ENCODE measurements around the gene PAX7.
"Not testable (repeated sequence)": the region's sequence is repeated elsewhere in the genome, so short reads cannot be mapped to it uniquely, and the experiment has no call there.

Gene PAX7

GRCh38 chr1:18730321-18730720 lies 99.7 kb downstream of the PAX7 start:
- no peak for DNase-seq (ENCODE audit: low read depth in 2 of 2)

DNA sequence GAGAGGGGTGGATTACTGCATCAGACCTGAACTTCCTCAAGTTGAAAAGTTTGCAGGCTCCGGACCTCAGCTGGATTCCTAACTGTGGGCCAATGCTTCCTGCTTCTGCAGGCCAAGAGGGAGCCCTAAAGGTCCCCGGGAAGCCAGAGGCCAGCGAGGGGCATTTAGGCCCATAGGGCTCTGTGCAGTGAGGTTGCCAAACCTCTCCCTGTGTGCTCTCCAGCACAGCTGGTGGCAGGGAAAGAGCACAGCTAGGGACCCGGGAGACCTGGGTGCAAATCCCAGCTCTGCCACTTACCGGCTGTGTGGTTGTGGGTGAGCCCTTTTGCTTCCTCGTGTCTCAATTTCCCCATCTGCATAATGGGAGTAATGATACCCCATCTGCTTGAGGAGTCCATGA lies 100.5 kb downstream of the PAX7 start:
- DNase-seq (ENCODE audit: low read depth in 2 of 2) = no peak

GRCh38 chr1:18731591-18732235 lies 101.1 kb downstream of the PAX7 start:
- no peak for DNase-seq (ENCODE audit: low read depth in 2 of 2)

DNA sequence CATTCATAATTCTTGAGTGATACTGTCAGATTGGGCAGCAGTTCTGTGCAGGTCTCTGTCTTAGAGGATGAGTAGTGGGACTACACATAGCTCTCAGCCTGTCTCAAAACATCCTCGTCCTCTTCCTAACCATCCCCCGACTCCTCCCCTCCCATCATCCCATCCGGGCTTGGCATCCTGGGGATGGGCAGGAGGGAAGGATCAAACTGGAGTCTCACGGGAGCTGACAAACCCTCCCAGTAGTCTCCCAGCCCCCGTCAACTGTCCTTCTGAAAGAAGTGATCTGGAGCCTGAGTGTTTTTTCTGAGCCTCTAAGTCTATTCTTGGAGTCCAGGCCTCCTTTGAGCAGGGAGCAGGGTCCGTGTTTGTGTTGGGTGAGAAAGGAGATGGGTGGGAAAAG lies 102.0 kb downstream of the PAX7 start:
- DNase-seq (ENCODE audit: low read depth in 2 of 2) = no peak

DNA sequence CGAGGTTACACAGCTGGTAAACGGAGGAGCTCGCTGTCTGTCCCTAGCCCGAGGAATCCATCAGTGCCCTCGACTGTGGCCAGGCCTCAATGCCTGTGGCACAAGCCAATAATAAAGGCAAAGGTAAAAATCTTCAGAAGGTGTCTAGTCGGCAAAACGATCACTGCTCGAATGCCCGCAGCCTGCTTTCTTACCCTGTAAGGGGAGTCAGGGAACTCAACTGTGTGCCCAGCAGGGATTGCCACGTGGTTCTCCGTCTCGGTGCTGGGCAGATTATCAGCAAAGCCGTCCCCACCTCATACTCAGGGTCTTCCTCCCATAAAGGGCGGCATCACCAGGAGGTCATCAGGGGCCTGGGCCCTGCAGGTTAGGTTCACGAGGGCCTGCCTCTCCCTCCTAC lies 103.4 kb downstream of the PAX7 start:
- DNase-seq (ENCODE audit: low read depth in 2 of 2) = no peak

GRCh38 chr1:18734461-18735223 lies 104.0 kb downstream of the PAX7 start:
- DNase-seq (ENCODE audit: low read depth in 2 of 2) = no peak

DNA sequence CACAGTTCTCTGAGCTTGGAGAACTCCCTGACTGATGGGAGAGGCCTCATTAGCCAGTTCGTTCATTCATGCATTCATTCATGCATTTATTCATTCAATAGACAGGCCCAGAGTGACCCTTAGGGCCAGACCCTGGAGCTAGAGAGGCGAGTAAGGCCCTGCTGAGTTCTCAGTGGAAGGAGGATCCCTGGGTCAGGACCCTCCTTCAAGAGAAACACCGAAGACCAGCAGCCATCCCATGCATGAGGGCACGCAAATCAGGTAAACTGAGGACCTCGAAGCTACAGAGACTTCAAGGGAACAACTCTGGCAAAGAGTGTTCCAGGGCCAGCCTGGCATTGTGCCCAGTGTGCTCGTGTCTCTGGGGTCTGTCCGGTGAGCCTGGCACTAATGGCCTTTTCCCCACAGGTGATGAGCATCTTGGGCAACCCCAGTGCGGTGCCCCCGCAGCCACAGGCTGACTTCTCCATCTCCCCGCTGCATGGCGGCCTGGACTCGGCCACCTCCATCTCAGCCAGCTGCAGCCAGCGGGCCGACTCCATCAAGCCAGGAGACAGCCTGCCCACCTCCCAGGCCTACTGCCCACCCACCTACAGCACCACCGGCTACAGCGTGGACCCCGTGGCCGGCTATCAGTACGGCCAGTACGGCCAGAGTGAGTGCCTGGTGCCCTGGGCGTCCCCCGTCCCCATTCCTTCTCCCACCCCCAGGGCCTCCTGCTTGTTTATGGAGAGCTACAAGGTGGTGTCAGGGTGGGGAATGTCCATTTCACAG lies 104.8 kb downstream of the PAX7 start:
- DNase-seq (ENCODE audit: low read depth in 2 of 2) = no peak

DNA sequence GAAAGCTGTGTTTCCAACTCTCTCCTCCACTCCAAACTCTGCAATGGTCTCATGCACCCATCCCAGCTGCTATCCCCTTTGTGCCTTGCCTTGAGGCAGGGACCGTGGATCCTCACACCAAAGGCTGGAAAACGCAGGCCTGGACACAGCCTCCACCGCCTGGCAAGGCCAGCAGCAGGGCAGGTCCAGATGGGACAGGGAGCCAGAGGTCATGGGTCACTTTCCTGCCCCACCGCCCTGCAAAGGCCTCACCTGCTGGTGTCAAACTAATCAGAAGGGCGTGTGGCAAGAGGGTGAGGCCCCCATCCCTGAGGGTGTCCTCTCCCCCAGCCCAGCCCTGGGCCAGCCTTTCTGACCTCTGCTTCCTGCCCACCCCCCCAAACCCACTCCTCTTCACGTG lies 106.3 kb downstream of the PAX7 start:
- no peak for DNase-seq (ENCODE audit: low read depth in 2 of 2)

DNA sequence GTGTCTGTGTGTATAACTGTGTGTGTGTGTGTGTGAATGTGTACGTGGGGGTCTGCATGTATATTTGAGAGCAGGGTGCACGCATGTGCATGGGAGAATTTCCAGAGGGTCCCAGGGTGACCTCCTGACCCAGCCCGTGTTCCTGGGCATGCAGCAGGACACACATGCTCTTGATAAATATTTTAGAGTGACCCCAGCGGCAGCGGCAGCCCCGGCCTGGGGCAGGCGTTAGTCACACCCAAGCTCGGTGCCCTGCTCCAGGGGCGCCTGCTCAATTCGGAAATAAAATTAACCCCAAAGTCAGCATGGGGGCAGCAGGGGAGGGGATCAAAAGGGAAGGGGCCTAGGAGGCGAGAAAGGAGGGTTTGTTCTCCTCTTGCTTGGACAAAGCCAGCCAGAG lies 107.5 kb downstream of the PAX7 start:
- no peak for DNase-seq (ENCODE audit: low read depth in 2 of 2)

GRCh38 chr1:18738617-18739016 lies 108.0 kb downstream of the PAX7 start:
- DNase-seq (ENCODE audit: low read depth in 2 of 2) = no peak

GRCh38 chr1:18739408-18739807 lies 108.8 kb downstream of the PAX7 start:
- DNase-seq (ENCODE audit: low read depth in 2 of 2) = no peak

GRCh38 chr1:18739897-18740296 lies 109.3 kb downstream of the PAX7 start:
- no peak for DNase-seq (ENCODE audit: low read depth in 2 of 2)

DNA sequence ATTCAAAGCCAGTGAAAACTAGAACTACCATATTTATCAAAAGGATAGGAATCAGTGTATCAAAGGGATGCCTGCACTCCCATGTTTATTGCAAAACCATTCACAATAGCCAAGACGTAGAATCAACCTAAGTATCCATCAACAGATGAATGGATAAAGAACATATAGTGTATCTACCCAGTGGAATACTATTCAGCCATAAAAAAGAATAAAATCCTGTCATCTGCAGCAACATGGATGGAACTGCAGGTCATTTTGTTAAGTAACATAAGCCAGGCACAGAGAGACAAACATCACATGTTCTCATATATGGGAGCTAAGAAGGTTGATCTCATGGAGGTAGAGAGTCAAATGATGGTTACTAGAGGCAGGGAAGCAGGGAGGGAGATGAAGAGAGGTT lies 110.0 kb downstream of the PAX7 start:
- no peak for DNase-seq (ENCODE audit: low read depth in 2 of 2)

DNA sequence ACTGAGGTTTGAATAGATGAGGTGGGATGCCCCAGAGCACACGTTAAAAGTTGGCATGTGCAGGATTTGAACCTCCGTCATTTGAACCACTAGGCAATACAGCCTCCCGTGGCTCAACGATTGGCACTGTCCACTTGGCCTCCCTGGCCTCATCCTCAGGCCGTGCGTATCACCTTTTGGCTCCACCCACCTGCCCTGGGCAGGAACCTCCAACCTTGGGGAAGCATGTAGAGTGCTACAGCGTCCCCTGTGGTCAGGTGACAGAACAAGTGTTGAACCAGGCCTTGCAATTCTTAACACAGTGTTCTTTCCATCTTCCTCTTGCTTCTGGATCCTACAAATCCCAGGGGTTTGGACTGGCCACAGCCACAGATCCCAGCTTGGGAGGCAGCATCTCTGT lies 112.6 kb downstream of the PAX7 start:
- DNase-seq (ENCODE audit: low read depth in 2 of 2) = no peak

- DNase-seq (ENCODE audit: low read depth in 2 of 2) = not testable (repeated sequence)
These were observed 113.7 kb downstream of the PAX7 start for GRCh38 chr1:18744381-18744780.

- DNase-seq (ENCODE audit: low read depth in 2 of 2) = no peak
These were observed 116.3 kb downstream of the PAX7 start for GRCh38 chr1:18746981-18747380.

DNA sequence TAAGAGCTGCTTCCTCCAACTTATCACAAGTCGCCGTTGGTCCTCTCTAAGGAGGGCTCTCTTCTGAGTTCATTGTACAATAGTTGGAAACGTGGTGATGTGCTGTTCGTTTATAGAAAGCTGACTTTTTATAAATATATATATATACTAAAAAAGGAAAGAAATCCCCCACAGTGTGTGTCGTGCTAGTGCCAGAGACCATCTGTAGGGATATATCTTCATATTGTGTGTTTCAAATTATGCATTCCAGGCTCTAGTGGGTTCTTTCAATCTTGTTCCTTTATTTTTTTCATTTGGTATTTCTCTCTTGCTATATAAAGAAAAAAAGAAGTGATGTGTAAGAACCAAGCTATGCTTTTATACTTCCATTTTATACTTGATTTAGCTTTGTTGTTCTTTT lies 117.0 kb downstream of the PAX7 start:
- DNase-seq (ENCODE audit: low read depth in 2 of 2) = no peak

- DNase-seq (ENCODE audit: low read depth in 2 of 2) = no peak
These were observed 117.8 kb downstream of the PAX7 start for GRCh38 chr1:18748435-18748834.

DNA sequence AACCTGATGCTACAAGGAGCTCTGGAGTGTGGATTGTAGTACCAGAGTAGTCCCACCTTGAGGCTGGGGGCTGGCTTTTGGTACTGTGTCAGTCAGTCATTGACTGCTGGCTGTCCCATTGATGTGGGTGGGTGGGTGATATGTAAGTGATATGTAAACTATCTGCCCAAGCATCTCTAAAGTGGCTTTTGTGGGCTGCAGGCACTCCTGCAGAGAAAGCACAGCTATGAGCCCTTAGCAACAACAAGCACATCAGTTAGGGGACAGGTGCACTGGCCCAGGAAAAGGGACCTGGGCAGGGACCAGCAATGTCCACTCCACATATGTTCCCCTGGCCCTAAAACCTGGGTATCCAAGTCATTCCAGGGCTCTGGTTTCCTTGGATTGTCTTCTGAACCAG lies 118.9 kb downstream of the PAX7 start:
- DNase-seq (ENCODE audit: low read depth in 2 of 2) = no peak

DNA sequence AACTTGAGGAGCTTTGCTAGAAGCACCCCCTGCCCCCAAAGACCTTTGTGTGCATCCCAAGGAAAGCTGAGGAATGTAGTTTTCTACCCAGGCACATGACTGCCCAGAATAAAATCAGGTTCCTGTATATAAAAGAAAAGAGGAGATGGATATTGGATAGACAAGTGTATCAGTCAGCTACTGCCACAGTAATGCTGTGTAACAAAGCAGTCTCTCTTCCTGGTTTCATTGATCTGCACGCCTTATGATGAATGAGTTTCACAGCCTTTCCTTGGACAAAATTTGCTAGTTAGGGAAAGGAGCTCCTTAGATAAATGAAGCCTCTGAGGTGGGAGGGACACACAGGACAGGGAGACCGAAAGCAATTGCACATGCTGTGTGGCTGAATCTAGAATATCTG lies 120.0 kb downstream of the PAX7 start:
- no peak for DNase-seq (ENCODE audit: low read depth in 2 of 2)

- no peak for DNase-seq (ENCODE audit: low read depth in 2 of 2)
These were observed 120.8 kb downstream of the PAX7 start for GRCh38 chr1:18751425-18751824.

DNA sequence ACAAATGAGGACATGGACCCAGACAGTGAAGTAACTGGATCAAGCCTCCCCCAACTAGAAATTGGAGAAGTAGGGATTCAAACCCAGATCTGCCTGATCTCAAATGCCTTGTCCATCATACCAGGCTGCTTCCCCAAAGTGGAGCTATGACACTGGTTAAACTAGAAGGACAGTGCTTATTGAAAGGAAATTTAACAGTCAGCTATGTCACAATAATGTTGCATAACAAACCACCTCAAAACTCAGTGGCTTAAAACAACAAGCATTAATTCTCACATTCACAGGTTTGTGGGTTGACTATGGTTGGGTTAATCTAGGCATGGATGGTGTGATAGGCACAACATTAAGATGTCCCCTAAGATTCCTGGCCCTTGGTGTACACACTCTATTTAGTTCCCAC lies 121.8 kb downstream of the PAX7 start:
- DNase-seq (ENCODE audit: low read depth in 2 of 2) = no peak

- DNase-seq (ENCODE audit: low read depth in 2 of 2) = no peak
These were observed 129.5 kb downstream of the PAX7 start for GRCh38 chr1:18760156-18760555.

Data from fibroblast of skin of left quadriceps (primary cell).